Activated CD8-positive, alpha-beta memory T cell treated with anti-CD3 and anti-CD28 coated beads for 4 hours (primary cell): ENCODE data around the gene GADD45G.

Experiments used
- DNase-seq, 2 donors: peaks; one replicate each; pipeline ENCODE4 v3.0.0-alpha.2; 2020; ENCODE audit warnings: low read depth in 2 of 2

The GADD45G gene

DNA sequence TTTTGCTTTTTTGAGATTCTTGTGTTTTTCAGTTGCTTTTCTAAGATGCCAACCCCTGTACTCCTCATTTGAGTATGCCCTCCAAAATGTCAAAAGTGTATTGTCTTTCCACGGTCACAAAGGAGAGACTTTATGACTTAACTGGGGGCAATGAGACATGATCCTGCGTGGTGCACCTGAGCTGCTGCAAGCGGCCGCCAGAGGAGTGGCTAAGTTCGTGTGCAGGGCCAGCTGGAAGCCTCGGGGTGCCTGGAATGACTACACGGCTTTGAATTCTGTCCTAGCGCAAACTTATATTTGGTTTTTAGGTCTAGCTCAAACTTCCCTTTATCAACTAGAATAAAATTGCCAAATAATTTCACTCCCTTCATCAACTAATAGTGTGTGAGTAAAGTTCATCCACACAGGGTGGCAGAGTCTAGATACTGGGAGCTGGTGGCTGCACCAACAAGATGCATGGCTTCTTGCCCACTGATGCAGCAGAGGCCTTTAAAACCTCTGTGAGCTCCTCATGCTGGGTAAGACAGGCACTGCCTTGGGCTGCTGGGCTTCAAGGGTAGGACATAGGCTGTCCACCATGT, 4.7 kb downstream of the GADD45G start:
- no peak for DNase-seq

DNA sequence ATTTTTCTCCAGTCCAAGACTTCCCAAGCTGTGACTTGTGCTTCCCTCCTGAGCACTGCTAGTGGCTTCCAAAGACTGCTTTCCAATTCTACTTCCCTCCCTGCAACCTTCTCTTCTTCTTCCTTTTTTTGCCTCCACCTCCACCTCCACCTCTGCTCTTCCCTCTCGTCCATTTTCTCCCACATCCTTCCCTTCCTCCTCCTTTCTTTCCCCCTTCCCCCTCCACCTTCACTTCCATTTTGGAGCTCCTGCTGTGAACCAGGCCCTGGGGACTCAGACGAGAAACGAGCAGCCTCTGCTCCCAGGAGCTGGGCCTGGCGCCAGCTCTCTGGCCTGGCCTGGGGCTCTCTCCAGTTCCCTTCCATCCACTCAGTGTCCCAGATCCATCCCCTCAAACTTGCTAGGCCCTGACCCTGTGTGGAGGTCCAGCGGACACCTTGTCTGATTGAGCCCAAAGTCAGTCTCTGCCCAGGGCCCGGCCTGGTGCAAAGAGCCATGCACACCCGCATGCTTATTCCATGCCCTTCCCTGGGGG, 5.6 kb downstream of the GADD45G start:
- DNase-seq, result no peak

GRCh38 chr9:89611425-89611824, 6.6 kb downstream of the GADD45G start:
- no peak for DNase-seq

GRCh38 chr9:89612566-89613278, 7.9 kb downstream of the GADD45G start:
- DNase-seq, result no peak

DNA sequence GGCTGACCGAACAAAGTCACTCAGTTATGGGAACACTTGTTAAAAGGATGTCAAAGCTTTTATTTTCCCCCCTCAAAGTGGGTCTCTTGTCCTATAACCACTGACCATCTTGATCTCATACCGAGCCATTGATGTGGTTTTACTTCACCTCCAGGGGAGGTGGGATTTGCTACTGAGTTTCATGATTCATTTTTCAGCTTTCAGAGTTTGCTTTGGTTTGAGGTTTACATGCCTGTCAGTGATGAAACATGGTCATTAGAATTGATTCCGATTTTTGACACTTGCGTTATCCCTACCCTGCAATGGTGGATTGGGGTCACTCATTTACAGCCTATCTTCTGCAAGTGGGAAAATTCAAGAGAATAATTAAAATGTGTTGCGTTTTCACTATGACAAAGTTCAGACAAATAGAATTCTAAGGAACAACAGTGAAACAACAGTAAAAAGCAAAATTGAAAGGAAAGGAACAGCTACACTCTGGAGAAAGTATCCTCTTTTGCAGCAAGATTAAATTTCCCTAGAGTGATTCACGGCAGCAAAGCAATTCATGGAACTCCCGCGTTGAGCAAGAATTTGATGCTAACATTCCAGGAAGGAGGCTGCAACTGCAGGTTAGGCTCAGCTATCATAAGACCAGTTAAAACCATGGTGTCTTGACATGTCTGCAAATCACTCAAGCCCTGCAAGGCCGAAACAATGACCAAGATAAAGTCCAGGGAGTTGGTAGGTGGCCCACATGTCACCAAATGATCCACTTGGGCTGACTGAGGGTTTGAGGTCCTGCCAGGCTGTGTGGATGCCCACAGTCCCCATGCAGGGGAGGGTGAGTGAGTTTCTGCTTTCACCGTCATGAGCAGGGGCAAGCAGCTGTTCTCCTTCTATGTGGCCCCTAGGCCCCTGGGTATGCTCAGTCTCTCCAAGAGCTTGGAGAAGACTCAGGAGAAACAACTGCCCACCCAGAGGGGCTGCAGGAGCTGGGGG, 9.4 kb downstream of the GADD45G start:
- no peak for DNase-seq

DNA sequence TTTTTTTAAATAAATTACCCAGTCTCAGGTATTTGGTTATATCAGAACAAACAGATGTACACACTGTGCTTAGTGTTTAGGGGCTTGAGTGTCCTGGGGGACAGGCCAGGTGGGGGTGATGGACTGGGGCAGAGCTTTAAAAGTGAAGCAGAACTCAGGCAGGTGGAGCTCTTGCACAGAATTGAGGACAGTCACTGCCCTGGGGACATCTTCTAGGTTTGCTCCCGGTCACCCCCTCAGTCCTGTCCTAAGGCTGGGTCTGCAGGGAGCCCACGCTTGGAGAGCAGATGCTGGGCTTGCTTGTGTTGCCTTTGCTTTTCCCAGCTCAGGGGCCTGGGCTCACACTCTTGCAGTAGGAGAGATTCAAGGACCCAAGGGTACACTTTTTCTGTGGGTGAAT, 10.8 kb downstream of the GADD45G start:
- DNase-seq, result no peak

GRCh38 chr9:89616411-89616810, 11.6 kb downstream of the GADD45G start:
- DNase-seq, result no peak

- DNase-seq, result no peak
These were observed 13.2 kb downstream of the GADD45G start for GRCh38 chr9:89617978-89618377.

GRCh38 chr9:89619019-89619418, 14.2 kb downstream of the GADD45G start:
- DNase-seq, result no peak

GRCh38 chr9:89619424-89620138, 14.8 kb downstream of the GADD45G start:
- no peak for DNase-seq

GRCh38 chr9:89621031-89621430, 16.2 kb downstream of the GADD45G start:
- DNase-seq, result no peak

DNA sequence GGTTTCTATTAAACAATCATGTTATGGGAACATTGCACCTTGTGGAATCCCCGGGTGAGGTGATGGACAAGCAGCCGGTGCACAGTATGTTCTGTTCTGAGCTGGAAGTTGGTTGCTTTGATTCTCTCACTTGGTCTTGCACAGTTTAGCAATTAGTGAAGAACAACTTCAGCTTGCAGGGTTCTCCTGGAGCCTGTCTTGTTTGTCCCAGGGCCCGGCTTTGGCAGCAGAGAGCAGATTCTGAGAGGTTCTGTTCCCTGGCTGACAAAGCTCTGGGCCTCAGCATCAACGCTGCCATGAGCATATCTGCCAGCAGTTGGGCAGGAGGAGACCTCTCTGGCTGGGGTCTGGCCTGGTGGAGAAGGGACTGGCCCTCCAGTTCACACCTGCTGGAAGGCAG, 16.9 kb downstream of the GADD45G start:
- no peak for DNase-seq

DNA sequence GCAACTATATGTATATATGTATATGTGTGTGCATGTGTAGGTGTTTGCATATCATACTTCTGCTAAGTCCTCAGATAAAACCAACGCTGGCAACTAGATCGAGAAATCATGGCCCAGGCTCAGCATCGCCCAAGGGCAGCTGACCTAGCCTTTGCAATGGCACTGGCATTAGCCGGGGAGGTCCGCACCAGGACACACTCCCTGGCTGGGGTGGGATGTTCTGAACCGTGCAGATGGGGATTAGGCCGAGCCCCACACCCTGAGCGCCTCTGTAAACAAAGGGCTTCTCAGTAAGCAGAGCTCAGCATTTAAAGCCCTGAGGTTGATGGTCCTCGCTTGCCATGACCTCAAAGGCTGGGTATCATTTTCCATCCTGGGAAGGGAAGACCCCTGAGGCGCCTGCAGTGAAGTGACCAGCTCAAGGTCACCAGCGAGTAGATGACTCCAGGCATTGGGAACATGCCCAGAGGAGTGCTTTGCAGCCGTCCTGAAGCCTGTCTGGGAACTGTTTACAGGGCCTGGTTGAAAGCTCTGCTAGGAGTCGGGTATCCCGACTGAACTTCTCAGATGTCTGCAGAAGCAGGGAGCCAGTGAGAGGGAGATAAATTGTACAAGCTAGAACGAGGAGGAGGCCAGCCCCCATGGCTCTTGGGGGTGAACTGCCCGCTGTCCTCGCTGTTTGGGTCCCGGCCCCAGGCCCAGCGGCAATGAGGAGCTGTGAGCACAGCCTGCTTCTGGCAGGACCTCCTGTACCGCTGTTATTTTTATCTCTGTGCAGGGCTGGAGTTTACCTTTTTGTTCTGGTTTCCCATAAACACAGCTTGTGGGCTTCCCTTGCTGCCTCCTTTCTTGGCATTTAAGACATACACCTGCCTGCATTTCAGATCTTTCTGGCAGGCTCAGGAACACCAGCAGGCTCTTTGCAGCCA, 18.4 kb downstream of the GADD45G start:
- DNase-seq, result no peak

DNA sequence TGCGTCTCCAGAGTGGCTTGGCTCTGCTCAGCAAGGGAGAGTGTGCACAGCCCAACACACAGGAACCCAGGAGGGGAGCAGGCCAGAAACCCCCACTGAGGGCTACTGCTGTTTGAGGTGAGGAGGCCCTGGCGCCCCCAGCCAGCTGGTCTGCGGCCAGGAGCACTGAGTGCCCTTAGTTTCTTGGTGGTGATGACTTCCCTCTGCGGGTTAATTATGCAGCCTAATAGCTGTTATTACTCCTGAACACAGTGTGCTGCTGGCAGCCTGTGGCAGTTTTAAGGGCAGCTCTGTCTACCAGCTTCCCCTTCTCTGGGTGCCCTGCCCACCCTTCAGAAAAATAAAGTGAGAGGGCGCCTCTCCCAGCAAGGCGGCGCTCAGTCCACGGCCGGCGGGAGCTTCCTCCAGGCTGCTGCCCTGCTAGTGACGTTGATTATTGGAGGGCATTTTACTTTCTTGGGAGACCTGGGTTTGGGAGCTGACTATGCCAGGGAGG, 19.2 kb downstream of the GADD45G start:
- no peak for DNase-seq

- DNase-seq, result no peak
These were observed 21.2 kb downstream of the GADD45G start for GRCh38 chr9:89625721-89626687.

GRCh38 chr9:89626741-89627265, 22.0 kb downstream of the GADD45G start:
- no peak for DNase-seq

GRCh38 chr9:89628601-89629000, 23.8 kb downstream of the GADD45G start:
- DNase-seq, result no peak

- no peak for DNase-seq
These were observed 24.5 kb downstream of the GADD45G start for GRCh38 chr9:89629081-89629976.
